HepG2 (cell line): ENCODE data around the gene PIH1D2. TPM values are rescaled to one million over a fixed set of nuclear protein-coding genes. Genes with fewer than 3 reads are reported as not detected.

ENCODE experiments used
- ATM ChIP-seq: fragments of 450-650 bp; IDR thresholded peaks from 2 replicates; pipeline ENCODE4 v1.7.1; 2017; ENCODE audit warnings: mild to moderate bottlenecking, borderline replicate concordance
- EED ChIP-seq: sonication (generic); formaldehyde crosslinking; IDR thresholded peaks from 2 replicates; pipeline ENCODE4 v1.5.0; 2020; ENCODE audit warnings: mild to moderate bottlenecking, missing genetic modification reagents
- ELF1 ChIP-seq: sonication (generic); formaldehyde crosslinking; IDR thresholded peaks from 2 replicates; pipeline ENCODE4 v1.4.0; 2020; ENCODE audit warnings: missing genetic modification reagents
- HHEX ChIP-seq: IDR thresholded peaks from 2 replicates; pipeline ENCODE4 v1.6.1; 2016; ENCODE audit warnings: control low read depth
- MAFK ChIP-seq, 2 experiments: IDR thresholded peaks in 1 of 2; conservative IDR thresholded peaks in 1 of 2; 2 replicates each; pipeline ENCODE4 v1.6.1; 2011; ENCODE audit warnings: improper control_type of control experiment in 2 of 2, low read length in 2 of 2
- MNT ChIP-seq: fragments of 450-650 bp; IDR thresholded peaks from 2 replicates; pipeline ENCODE4 v1.6.1; 2016
- MTF1 ChIP-seq: sonication (generic); formaldehyde crosslinking; IDR thresholded peaks from 2 replicates; pipeline ENCODE4 v1.5.0; 2020; ENCODE audit warnings: missing genetic modification reagents
- MXI1 ChIP-seq: IDR thresholded peaks from 3 replicates; pipeline ENCODE4 v1.6.1; 2012; ENCODE audit warnings: low read depth, low read length, inconsistent platforms, borderline replicate concordance
- PRPF4 ChIP-seq: fragments of 200-400 bp; formaldehyde crosslinking; IDR thresholded peaks from 2 replicates; pipeline ENCODE4 v1.6.1; 2016; ENCODE audit warnings: low read length, low read depth; ENCODE audit not compliant: poor library complexity, severe bottlenecking
- SMAD3 ChIP-seq: sonication (generic); formaldehyde crosslinking; IDR thresholded peaks from 2 replicates; pipeline ENCODE4 v1.4.0; 2020; ENCODE audit warnings: missing genetic modification reagents
- SMC3 ChIP-seq: IDR thresholded peaks from 2 replicates; pipeline ENCODE4 v1.6.1; 2011; ENCODE audit warnings: low read length, improper control_type of control experiment
- SOX5 ChIP-seq: IDR thresholded peaks from 2 replicates; pipeline ENCODE4 v1.6.1; 2016; ENCODE audit warnings: borderline replicate concordance
- TRAFD1 ChIP-seq: sonication (generic); formaldehyde crosslinking; IDR thresholded peaks from 2 replicates; pipeline ENCODE4 v1.5.1; 2020; ENCODE audit warnings: missing genetic modification reagents, mild to moderate bottlenecking, borderline replicate concordance
- ZNF12 ChIP-seq: sonication (generic); formaldehyde crosslinking; IDR thresholded peaks from 2 replicates; pipeline ENCODE4 v1.5.0; 2020; ENCODE audit warnings: missing genetic modification reagents
- ZNF496 ChIP-seq: sonication (generic); formaldehyde crosslinking; IDR thresholded peaks from 2 replicates; pipeline ENCODE4 v1.8.1; 2023; ENCODE audit warnings: mild to moderate bottlenecking, moderate library complexity, missing genetic modification reagents; ENCODE audit not compliant: insufficient replicate concordance
- ZNF512 ChIP-seq: sonication (generic); formaldehyde crosslinking; IDR thresholded peaks from 2 replicates; pipeline ENCODE4 v1.4.0; 2020; ENCODE audit warnings: mild to moderate bottlenecking, missing genetic modification reagents
- ZNF879 ChIP-seq: sonication (generic); formaldehyde crosslinking; IDR thresholded peaks from 2 replicates; pipeline ENCODE4 v1.8.1; 2023; ENCODE audit warnings: missing genetic modification reagents
- ZSCAN29 ChIP-seq: sonication (generic); formaldehyde crosslinking; conservative IDR thresholded peaks from 2 replicates; pipeline ENCODE4 v1.4.0; 2020; ENCODE audit warnings: mild to moderate bottlenecking, missing genetic modification reagents
- polyA plus RNA-seq, 8 experiments: library from polyadenylated mRNA; depleted of rRNA in 3 of 8; stranded (reverse) in 7 of 8; unstranded in 1 of 8; fragments of >200 nt; fragmentation: Illumina TruSeq in 4 of 8; extraction: Trizol in 4 of 8; gene quantifications; 2 replicates each; pipeline versions ENCODE4 v1.2.1 to v1.2.3, GENCODE V29; 2011 to 2016; ENCODE audit warnings: low read depth in 4 of 8, missing spikeins in 1 of 8, mixed read lengths in 1 of 8; ENCODE audit not compliant: insufficient read depth in 1 of 8
- total RNA-seq, 5 experiments: library from RNA; depleted of rRNA; stranded (reverse); fragments of >200 nt; fragmentation: Illumina TruSeq; extraction: Trizol; gene quantifications; 2 replicates each; pipeline ENCODE4 v1.2.3, GENCODE V29; 2016; ENCODE audit warnings: low read depth in 1 of 5
- TF ChIP-seq, protein P1 (sequence below): IDR thresholded peaks from 2 replicates; pipeline ENCODE4 v1.6.1; 2016; ENCODE audit warnings: control low read depth

PIH1D2 gene
- total and polyA plus RNA-seq, 2 of the 13 experiments (the other 11 are each of a cell fraction or from before 2014, with no cell fraction given): 0.49 to 2.7 TPM

GRCh38 chr11:112073941-112074811 lies at the start of gene PIH1D2, which contains the start of gene NKAPD1 (continued):
- TF ChIP-seq ATM (no peak), HHEX (CRISPR knock-in tag) (no peak), MAFK (conservative IDR thresholded peaks at IDR 0.05 in 1 of 2, IDR thresholded peaks at IDR 0.05 in 1 of 2; ENCODE audit: low read length in 2 of 2) (no peak), MTF1 (no peak), ZNF12 (CRISPR knock-in tag) (no peak; the same call in 1 of the 2 replicates), ZNF496 (CRISPR knock-in tag) (no peak), SOX5 (no peak), EED (CRISPR knock-in tag) (no peak), ZNF512 (no peak), PRPF4 (no peak), ZNF879 (CRISPR knock-in tag) (no peak), SMAD3 (CRISPR knock-in tag) (no peak), MNT (peak; percentile 59), MXI1 (peak; percentile 55; the same call in 2 of the 3 replicates), SMC3 (no peak), ZSCAN29 (CRISPR knock-in tag) (no peak), ELF1 (CRISPR knock-in tag) (peak; percentile 63), TRAFD1 (CRISPR knock-in tag) (no peak)
- TF ChIP-seq, protein P1, sequence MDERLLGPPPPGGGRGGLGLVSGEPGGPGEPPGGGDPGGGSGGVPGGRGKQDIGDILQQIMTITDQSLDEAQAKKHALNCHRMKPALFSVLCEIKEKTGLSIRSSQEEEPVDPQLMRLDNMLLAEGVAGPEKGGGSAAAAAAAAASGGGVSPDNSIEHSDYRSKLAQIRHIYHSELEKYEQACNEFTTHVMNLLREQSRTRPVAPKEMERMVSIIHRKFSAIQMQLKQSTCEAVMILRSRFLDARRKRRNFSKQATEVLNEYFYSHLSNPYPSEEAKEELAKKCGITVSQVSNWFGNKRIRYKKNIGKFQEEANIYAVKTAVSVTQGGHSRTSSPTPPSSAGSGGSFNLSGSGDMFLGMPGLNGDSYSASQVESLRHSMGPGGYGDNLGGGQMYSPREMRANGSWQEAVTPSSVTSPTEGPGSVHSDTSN (CRISPR knock-in tag): no peak
